CD4-positive, alpha-beta T cell treated with Interleukin-6 for 4 hours (primary cell): Measurements from ENCODE around the gene VAV3.

ENCODE experiments used
- DNase-seq: peaks from one replicate; pipeline ENCODE4 v3.0.0-alpha.2; 2020; ENCODE audit warnings: mixed read lengths

VAV3 gene

DNA sequence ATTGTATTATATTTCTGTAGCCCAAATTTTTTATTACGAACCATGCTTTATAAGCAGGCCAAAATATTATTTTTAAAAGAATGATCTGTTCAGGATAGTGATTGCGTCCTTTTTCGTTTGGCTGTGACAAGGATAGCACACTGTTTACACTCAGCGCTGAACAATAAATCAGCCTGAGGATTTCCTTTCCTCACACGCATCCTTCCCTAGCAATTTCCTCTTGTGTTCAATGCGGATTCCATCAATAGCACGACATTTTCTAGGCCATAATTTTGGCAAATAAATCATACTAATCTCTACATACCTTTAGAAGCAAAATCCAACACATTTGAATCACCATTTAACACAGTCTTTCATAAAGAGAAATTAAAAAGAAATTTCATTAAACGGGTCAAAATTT is 1.6 kb upstream of the VAV3 start:
- DNase-seq, result no peak

DNA sequence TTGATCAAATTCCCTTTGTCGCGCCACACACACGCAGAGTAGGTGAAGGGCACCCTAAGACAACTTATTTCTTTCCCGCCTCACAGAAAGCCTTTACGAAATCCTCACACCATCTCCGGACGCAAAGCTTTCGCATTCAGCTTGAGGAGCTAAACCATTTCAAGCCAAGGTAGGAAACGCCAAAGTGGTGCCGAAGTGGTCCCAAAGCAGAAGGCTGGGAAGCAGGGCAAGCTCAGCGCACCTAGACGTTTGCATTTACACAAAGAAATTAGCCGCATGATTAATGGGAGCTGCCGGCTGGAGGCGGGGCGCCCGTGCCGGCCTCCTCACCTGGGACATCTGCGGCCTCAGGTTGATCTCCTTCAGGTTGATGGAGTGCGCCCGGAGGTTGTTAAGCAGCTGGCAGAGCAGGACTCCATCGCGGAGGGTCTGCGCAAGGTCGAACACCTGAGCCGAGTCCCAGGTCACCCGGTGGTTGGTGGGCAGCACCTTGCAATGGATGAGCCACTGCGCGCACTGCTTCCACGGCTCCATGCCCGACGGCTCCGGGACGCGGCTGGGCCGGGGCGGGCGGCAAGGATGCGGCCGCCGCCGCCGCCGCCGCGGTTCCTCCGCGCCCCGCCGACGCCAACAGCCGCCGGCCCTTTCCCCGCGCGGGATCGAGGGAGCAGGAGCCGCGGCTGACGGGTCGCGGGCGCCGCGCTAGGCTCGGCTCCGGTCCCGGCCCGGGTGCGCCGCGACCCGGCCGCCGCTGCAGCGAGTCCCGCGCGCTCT is 457 bp downstream of the VAV3 start:
- DNase-seq, result peak; percentile 27

DNA sequence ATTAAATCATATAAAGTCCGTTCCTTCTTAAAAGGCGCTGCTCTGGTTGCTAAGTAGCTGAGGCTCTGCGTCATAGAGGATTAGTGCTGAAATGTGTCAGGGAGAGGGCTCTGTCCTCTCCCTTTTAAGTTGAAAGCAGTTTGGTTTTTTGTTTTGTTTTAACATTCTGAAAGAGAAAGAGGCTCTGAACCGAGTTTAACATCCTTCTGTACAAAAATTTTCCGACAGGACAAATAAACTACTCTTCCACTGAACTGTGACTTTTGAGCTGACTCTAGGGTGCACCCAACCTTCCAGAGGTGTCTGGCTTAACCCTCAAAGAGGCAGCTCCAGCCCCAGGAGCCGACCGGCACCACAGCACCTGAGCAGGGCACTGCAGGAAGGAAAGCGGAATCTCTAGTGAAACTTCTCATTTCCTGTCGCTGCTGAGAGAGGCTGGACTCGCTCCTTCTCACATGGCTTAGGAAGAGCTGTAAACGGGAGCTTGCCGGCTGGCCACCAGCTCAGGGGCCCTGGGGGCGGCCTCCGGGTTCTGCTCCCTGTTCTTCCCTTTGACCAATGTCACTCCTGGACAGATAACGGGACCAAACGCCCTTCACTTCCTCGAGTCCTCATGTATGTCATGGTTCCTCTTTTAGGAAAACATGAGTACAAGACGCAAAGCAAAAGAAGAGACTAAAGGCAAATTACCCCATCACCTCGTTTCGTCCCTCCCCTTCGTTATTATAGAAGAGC is 1.2 kb downstream of the VAV3 start:
- DNase-seq, result peak; percentile 46

DNA sequence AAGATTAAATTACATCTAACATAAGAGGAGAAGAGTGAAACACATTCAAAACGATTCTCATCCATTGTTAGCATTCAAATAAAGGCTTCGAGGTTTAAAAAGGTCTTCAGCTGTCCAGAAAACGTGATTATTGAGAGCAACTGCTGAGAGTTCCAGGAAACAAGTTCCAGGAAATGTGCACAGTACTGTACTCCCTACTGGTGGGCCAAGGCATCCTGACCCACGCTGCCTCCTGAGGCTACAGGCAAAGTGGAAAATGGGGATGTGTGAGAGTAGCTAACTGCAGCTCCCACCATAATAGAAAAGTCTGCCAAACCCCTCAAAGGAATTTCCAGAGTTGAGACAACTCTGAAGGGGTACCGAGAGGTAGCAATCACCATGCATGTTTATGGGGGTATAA is 2.0 kb downstream of the VAV3 start:
- no peak for DNase-seq

DNA sequence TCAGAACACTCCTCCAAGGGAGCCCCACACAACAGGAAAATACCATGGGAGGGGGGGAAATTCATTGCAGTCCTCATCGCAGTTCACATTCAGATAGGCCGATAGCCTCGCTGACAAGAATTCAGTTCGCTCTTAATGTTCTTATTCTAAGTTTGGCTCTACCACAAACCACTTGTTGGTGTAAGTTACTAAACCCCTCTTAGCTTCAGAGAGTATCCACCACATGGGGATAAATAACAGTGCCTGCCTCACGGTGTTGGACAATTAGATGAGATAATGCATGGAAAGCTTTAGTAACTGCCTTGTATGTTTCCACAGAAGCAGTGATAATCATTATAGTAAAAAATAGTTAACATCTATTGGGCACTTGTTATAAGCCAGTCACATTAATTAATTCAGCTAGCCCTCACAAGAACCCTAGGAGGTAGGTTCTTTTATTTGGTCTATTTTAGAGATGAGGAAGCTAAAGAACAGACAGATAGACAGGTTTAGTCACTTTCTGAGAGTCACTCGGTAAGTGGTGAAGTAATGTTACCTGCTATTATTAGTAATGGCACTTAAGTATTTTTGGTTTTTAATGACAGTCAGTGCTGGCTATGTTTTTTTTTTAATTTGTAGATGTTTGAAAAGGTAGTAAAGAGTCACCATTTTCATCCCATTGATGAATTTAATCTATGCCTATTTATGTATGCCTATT is 10.1 kb downstream of the VAV3 start:
- DNase-seq, result no peak

DNA sequence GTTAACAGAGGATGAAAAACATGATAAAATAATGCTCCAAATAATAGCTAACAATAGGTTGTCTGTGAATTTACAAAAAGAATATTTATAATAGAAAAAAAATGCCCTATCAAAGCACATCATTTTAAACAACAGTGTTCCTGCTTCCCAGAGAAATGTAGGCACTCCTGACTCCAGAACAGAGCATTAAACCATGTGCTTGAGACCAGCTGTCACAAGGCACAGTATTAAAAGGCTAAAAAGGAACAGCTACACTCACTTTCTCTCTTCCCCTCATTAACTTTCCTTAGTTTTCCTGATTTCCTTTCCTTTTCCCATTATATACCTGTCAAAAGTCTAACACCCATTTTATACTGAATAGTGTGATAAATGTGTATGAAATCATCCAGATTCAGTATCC is 10.9 kb downstream of the VAV3 start:
- DNase-seq, result no peak

DNA sequence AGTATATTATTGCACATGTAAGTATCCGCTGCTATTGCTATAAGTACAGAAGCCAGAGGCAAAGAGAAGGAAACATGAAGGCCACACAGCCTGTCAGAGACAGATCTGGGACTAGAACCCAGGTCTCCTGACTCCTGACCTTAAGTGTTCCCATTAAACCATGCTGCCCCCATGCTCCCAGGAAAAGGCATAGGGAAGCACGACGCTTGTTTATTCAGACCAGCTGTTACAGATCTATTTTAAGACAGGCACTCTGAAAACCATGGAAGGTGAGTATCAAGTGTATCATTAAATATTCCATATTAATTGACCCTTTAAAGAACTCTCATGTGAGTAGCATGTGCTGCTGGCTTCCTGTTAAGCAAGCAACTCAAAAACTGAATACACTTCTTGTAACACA is 11.4 kb downstream of the VAV3 start:
- DNase-seq, result no peak

DNA sequence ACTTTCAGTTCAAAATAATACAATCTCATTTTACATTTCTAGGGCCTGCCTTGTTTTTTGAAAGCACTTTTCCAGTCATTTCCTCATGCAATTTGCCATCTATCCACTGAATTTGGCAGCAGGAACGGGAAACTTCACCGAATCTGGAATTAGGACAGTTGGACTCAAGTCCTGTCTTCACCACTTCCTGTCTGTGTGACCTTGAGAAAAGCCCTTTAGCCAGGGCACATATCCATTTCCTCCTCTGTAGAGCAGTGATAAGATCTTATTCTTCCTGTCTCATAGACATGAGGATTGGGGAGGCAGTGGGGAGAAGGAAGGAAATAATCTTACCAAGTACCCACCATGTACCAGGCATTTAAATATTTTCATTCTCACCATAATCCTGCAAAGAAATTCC is 12.0 kb downstream of the VAV3 start:
- no peak for DNase-seq

DNA sequence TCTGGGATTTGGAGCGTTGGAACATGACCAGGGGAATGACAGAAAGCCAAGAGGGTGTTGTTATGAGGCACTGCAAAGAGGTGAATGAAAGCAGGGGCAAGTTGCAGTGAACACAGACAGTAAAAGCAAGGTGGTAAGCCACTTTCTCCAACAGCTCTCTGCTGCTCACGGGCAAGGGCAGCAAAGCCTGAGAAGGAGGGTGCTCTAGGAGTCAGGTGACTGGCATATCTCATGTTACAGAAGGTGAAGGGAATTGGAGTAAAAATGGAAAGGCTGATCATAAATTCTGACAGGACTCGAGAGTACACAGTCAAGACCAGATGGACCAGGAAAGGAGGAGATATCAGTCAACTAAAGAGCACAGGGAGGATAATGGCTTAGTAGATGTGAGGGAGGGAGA is 14.5 kb downstream of the VAV3 start:
- no peak for DNase-seq

DNA sequence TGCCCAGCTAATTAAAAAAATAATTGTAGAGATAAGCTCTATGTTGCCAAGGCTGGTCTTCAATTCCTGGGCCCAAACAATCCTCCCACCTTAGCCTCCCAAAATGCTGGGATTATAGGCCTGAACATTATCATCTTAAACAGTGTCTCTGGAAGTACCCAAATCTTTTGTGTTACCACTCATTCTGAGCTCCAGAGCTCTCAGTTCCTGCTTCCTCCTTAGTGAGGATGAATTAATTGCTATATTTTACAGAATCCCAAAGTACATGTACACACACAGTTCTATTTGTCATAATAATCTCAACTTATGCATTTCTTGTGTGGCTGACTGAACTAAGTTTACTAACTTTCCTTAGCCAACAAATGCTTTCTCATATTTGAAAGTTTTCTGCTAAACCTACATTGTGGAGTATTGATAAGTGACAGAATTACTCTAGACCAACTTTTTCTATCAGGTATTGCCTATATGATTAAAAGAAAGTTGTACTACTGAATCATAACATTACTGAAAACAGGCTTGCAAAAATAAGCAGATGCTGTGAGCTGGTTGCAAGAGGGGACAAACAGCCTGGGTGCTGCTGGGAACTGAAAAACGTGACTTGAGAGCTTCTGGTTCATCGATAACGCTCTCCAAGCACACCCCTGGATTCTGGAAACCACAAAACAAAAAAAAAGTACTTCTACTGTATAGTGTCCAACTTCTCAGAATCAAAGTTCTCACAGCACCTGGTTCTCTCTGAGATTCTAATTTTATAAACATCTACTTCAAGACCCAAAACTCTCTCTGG is 15.3 kb downstream of the VAV3 start:
- DNase-seq, result no peak

DNA sequence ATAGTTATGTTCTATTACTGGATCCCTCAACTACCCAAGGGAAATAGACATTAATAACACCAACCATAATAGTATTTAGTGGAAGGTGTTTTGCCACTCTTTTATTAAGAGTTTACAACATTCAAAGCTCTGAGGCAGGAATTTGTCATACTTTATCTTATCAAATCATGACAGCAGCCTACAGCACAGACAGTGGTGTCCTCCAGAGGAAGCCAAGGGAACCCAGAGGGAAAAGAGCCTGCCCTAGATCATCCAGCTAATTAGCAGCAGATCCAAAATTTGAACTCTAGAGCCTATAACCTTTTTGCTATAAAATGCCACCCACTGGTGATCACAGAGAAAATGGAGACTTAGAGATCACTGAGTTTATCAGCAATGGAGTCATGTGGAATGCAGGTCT is 18.2 kb downstream of the VAV3 start:
- DNase-seq, result no peak

DNA sequence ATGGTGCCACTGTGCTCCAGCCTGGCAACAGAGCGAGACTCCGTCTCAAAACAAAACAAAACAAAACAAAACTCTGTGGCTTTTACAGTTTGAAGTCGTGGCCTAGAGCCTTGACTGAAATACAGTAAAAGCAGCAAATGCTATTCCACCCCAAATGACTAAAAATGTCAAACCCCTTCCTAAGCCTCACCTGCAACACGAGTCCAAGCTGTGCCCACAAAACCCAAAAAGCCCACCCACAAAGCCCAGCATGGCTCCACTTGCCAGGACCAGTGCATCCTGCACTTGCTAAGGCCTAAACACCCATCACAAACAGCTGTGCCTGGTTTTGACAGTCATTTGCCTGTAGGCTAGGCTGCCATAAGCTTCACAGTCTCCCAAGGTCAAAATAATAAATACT is 21.3 kb downstream of the VAV3 start:
- DNase-seq, result no peak

DNA sequence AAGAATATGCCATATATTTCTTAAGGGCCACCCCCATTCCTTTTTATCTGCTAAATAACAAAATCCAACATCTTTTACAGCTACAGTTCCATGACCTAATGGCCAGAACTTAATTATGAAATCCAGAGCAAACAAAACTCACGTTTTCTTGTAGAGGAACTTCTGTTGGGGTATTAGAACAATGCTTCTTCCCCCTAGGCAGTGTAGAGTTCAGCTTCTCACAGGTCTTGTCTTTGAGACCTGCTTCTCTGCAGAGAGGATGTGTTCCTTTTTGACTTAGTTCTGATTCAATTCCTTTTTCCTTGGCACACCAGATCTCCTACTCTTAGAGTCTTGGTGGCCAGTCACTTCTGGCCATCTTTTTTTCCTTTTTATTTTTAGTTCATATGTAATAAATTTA is 22.2 kb downstream of the VAV3 start:
- no peak for DNase-seq

DNA sequence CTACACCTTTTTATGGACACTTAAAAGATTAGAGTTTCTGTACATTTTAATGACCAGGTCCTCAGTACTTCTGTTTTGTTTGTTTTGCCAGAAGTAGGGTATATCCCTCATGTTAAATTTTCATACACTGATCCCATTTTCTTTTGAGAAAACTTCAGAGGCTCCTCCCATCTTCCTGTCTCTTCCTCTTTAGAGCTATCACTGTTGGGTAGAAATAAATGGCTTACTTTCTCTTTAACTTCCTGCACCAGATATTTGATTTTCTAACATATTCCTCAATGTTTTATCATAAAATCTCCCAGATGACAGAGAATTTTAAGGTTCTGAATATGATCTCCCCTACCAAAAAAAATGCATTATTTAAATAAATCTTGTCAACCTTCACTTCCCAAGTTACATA is 23.4 kb downstream of the VAV3 start:
- no peak for DNase-seq

DNA sequence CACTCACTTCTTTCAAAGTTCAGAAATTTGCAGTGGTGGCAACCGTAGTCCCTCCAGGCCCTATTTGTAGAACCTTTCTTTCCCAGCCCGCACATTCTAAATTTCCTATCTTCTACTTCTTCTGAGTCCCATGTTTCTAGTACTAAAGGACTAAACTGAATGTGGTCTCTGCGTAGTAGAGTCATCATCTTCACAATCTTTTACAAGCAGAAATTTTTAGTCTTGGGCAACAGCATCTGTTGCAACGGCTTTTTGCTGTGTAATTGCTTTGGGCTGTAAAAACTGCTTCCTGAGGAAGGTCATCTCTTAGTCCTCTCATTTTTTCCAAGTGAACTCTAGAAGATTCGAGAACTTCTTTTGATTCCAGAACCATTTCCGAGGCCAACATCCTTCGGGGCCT is 23.9 kb downstream of the VAV3 start:
- no peak for DNase-seq

DNA sequence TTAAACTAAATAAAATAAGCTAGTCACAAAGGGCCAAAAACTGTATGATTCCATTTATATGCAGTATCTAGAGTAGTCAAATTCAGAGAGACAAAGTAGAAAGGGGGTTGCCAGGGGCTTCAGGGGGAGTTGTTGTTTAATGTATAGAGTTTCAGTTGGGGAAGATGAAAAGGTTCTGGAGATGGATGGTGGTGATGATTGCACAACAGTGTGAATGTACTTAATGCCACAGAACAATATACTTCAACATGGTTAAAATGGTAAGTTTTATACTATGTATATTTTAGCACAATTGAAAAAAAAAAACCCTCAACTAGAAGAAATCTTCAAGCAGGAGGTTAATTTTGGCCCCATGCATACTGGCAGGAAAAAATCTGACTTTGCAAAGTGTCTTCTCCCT is 24.3 kb downstream of the VAV3 start:
- no peak for DNase-seq

DNA sequence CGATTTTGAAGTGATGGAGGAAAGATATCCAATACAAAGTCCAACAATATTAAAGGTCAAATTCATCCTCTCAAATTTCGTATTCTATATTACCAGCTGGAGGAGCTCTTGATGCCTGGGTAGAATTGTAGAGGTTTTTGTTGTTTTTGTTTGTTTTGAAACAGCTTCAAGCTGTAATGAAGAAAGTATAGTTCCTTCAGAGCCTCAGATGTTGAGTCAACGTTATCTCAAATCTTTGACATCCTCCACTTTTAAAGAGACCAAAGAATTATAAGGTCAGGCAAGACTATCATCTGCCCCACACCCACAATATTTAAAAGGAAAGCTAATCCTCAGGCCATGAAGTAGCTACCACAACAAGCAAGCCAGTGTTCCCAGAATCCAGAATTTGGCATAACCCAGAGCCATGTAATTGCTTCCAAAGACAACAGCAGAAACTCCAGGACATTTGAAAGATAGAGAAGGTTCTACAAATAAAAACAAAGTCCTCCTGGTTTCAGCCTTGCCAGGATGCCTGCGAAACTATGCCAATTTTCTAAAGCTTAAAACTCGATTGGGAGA is 24.9 kb downstream of the VAV3 start:
- no peak for DNase-seq

DNA sequence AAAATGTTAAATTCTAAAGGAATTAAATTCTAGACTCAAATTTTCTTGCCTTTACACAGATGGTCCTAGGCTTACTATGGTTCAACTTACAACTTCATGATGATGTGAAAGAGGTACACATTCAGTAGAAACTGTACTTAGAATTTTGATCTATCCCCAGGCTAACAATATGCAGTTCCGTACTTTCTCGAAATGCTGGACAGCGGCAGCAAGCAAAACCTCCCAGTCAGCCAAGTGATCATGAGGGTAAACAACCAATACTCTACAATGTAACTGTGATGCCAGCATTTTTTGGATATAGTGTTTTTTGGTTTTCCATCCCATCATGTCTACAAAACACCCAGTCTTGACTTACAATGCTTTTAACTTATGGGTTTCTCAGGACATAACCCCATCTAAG is 25.7 kb downstream of the VAV3 start:
- no peak for DNase-seq

DNA sequence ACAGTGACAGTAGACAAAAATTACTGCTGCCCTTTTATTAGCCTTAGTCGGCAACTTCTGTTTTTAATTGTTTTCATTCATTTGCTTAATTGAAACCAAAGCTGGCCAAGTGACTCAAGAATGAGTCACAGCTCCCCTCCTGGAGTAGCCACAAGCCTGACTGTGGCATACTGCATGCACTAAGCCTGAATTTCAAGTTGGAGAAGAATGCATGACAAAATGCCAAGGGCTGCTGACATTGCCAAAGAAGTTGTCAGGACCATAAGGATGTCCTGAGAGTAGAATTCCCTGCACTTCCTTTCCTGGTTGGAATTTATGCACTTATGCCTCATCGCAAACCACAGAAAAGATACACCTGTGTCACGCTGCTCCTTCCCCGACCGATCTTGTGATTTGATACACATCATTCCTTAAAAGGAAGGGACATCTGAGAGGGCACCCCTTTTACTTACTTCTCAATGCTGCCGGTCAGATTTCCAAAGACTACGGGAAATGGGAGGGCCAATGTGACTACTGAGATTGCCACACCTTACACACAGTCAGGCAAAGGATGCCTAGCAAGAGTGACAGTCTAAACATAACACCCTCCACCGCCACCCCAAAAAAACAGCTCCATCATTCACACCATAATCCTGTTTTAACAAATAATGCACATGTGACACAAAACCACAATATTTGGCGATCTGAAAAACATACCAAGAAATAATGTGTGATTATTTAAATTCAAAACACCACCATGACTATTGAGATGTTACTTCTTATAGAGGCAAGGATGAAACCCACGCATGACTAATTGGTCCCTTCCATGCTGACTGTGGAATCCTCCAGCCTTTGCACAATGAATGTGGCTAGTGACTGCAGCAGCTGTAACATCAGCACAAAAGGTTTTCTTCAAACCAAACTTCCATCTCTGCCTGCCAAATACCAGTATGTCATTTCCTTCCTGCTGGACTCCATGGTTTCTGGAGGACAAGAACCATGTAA is 28.2 kb downstream of the VAV3 start:
- DNase-seq, result peak; percentile 47

DNA sequence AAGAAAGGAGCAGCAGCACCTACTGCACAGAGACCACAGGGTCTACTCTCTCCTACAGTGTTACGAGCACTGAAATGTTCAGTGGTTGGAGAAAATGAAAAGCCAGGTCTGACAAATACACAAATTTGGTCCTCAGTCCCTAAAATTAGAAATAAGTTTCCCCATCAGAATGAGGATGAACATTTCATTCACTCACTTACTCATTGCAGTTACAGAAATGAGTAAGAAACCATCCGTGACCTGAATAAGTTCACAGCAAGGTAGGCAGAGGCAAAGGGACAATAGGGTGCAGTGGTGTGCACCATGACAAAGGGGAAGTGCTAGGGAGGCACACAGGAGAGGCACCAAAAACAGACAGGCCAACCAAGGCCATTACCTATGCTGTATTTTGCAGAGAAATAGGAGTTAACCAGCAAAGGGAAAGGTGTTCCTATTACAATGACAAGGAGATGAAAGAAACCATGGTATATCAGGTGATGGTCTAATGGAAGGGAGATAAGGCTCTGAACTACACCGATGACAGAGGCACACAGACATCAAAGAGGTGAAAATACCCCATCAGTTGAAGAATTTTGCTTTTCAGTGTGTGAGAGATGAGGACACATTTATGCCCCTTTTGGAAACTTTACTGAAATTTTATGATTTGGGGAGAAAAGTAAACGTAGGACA is 29.4 kb downstream of the VAV3 start:
- DNase-seq, result peak; percentile 15

DNA sequence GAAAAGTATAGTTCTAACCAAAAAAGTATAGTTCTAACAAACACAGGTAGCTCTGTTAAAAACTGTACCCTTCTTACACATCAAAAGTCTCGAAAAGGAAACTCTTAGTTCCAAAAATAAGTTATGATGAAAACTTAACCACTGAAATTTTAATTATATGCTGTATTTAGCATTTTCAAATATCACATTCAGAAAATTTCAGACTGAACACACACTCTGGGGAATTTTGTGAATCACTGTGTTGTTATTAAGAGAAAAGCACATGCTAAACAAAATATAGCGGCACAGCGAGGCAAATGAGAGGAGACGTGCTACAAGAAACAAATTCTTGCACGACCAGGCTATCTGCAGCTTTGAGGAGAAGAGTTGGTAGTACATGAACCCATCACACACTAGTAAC is 30.4 kb downstream of the VAV3 start:
- DNase-seq, result no peak
